Mesendoderm (in vitro differentiated cells): ENCODE results near the gene BICDL1.
A peak's percentile ranks its signal among the peaks of the same experiment; 100 is the strongest.

Experiments used
- DNase-seq: peaks from one replicate; pipeline ENCODE4 v3.0.0; 2013
- H2AK5ac ChIP-seq: 2 replicates; pipeline ENCODE4 v1.6.1; 2013; ENCODE audit warnings: low read length, inconsistent platforms
- H2BK120ac ChIP-seq: 2 replicates; pipeline ENCODE4 v1.6.1; 2013; ENCODE audit warnings: low read depth, mild to moderate bottlenecking, low read length, moderate library complexity, mixed read lengths
- H2BK15ac ChIP-seq: replicated peaks from 2 replicates; pipeline ENCODE4 v1.6.1; 2013; ENCODE audit warnings: low read depth, mild to moderate bottlenecking, moderate library complexity
- H2BK5ac ChIP-seq: 2 replicates; pipeline ENCODE4 v1.6.1; 2013; ENCODE audit warnings: low read length, inconsistent platforms
- H3K18ac ChIP-seq: 2 replicates; pipeline ENCODE4 v1.6.1; 2013; ENCODE audit warnings: mild to moderate bottlenecking, low read length, mixed read lengths
- H3K23ac ChIP-seq: one replicate; pipeline ENCODE4 v1.6.1; 2013; ENCODE audit warnings: low read length
- H3K27ac ChIP-seq: 2 replicates; pipeline ENCODE4 v1.5.1; 2013; ENCODE audit warnings: low read depth, mild to moderate bottlenecking, inconsistent platforms, low read length, moderate library complexity
- H3K27me3 ChIP-seq: 2 replicates; pipeline ENCODE4 v1.6.1; 2013; ENCODE audit warnings: low read length, control low read depth, mild to moderate bottlenecking, inconsistent platforms; ENCODE audit not compliant: insufficient read depth, poor library complexity
- H3K36me3 ChIP-seq: 2 replicates; pipeline ENCODE4 v1.6.1; 2013; ENCODE audit warnings: low read length, inconsistent platforms; ENCODE audit not compliant: control insufficient read depth, insufficient read depth
- H3K4ac ChIP-seq: one replicate; pipeline ENCODE4 v1.6.1; 2013; ENCODE audit warnings: low read depth, mild to moderate bottlenecking, low read length, moderate library complexity
- H3K4me1 ChIP-seq: 2 replicates; pipeline ENCODE4 v1.6.1; 2013; ENCODE audit warnings: low read depth, low read length, inconsistent platforms; ENCODE audit not compliant: control insufficient read depth
- H3K4me2 ChIP-seq: 2 replicates; pipeline ENCODE4 v1.6.1; 2013; ENCODE audit warnings: low read length
- H3K4me3 ChIP-seq: 2 replicates; pipeline ENCODE4 v1.5.1; 2013; ENCODE audit warnings: mild to moderate bottlenecking, low read length
- H3K56ac ChIP-seq: one replicate; pipeline ENCODE4 v1.6.1; 2013; ENCODE audit warnings: low read length
- H3K79me1 ChIP-seq: 2 replicates; pipeline ENCODE4 v1.6.1; 2013; ENCODE audit warnings: low read length, inconsistent platforms
- H3K79me2 ChIP-seq: 2 replicates; pipeline ENCODE4 v1.6.1; 2013; ENCODE audit warnings: mild to moderate bottlenecking, low read length; ENCODE audit not compliant: control insufficient read depth, insufficient read depth
- H3K9ac ChIP-seq: 2 replicates; pipeline ENCODE4 v1.6.1; 2013; ENCODE audit warnings: low read length, inconsistent platforms
- H4K5ac ChIP-seq: one replicate; pipeline ENCODE4 v1.6.1; 2013; ENCODE audit warnings: low read length
- H4K8ac ChIP-seq: one replicate; pipeline ENCODE4 v1.6.1; 2013; ENCODE audit warnings: low read depth, mild to moderate bottlenecking, control low read depth, low read length, moderate library complexity
- whole genome bisulfite sequencing: extraction: QIAGEN DNeasy Blood & Tissue Kit; methylation state at CpG from one replicate; pipeline ENCODE4 v1.1.7; 2013; ENCODE audit warnings: low lambda C conversion rate, missing lambda C conversion rate; ENCODE audit not compliant: insufficient coverage; ENCODE audit errors: extremely low coverage; 5-methylcytosine and 5-hydroxymethylcytosine counted together

BICDL1 gene

GRCh38 chr12:120072472-120073249 is 83.6 kb downstream of the BICDL1 start:
- Histone ChIP-seq H3K4me2 (no peak overlapping the region), H3K4me3 (no peak overlapping the region), H3K4ac (no peak overlapping the region), H2AK5ac (no peak overlapping the region), H2BK5ac (no peak overlapping the region), H3K36me3 (no peaks in the 10 kb centered on the region), H3K18ac (no peak overlapping the region), H4K8ac (no peak overlapping the region), H3K56ac (no peak overlapping the region), H3K9ac (no peak overlapping the region), H3K27ac (no peak overlapping the region), H4K5ac (no peak overlapping the region), H2BK120ac (no peak overlapping the region), H3K4me1 (no peaks in the 10 kb centered on the region), H3K27me3 (no peaks in the 10 kb centered on the region), H2BK15ac (no peak overlapping the region), H3K23ac (no peak overlapping the region), H3K79me1 (no peaks in the 10 kb centered on the region), H3K79me2 (no peaks in the 10 kb centered on the region)
- no peak for DNase-seq
- no CpG with 5 or more reads among the region's 18 CpGs for WGBS

- H3K4me1 ChIP-seq = no peaks in the 10 kb centered on the region
These were observed 86.1 kb downstream of the BICDL1 start for GRCh38 chr12:120075034-120075616.

GRCh38 chr12:120076651-120077050 is 87.6 kb downstream of the BICDL1 start:
- Histone ChIP-seq H3K23ac (no peak overlapping the region), H2BK15ac (no peak overlapping the region), H4K8ac (no peak overlapping the region), H3K4me1 (no peaks in the 10 kb centered on the region), H4K5ac (no peak overlapping the region), H2BK120ac (no peak overlapping the region), H3K79me1 (no peaks in the 10 kb centered on the region), H3K9ac (no peak overlapping the region), H3K27me3 (no peaks in the 10 kb centered on the region), H3K36me3 (no peaks in the 10 kb centered on the region), H3K4me3 (no peak overlapping the region), H2BK5ac (no peak overlapping the region), H3K56ac (no peak overlapping the region), H3K18ac (no peak overlapping the region), H3K79me2 (no peaks in the 10 kb centered on the region), H3K27ac (no peak overlapping the region), H3K4ac (no peak overlapping the region), H2AK5ac (no peak overlapping the region), H3K4me2 (no peak overlapping the region)
- DNase-seq = no peak
- no CpG with 5 or more reads among the region's 6 CpGs for WGBS

More at GRCh38 chr12:120075034-120075616, 86.1 kb downstream of the BICDL1 start:
- Histone ChIP-seq H4K5ac (no peak overlapping the region), H3K79me1 (no peaks in the 10 kb centered on the region), H2BK120ac (no peak overlapping the region), H3K27me3 (no peaks in the 10 kb centered on the region), H3K23ac (no peak overlapping the region), H3K9ac (no peak overlapping the region), H3K56ac (no peak overlapping the region), H2BK5ac (no peak overlapping the region), H2AK5ac (no peak overlapping the region), H3K36me3 (no peaks in the 10 kb centered on the region), H3K4me2 (no peak overlapping the region), H3K4ac (no peak overlapping the region), H3K79me2 (no peaks in the 10 kb centered on the region), H4K8ac (no peak overlapping the region), H3K4me3 (no peak overlapping the region), H3K18ac (no peak overlapping the region), H3K27ac (no peak overlapping the region), H2BK15ac (no peak overlapping the region)
- DNase-seq = no peak
- WGBS = no CpG with 5 or more reads among the region's 7 CpGs

- Histone ChIP-seq H3K18ac (no peak overlapping the region), H3K23ac (no peak overlapping the region), H3K79me1 (no peaks in the 10 kb centered on the region), H3K27ac (no peak overlapping the region), H3K4ac (no peak overlapping the region), H2BK120ac (no peak overlapping the region), H4K5ac (no peak overlapping the region), H3K79me2 (no peaks in the 10 kb centered on the region), H3K4me3 (no peak overlapping the region), H3K56ac (no peak overlapping the region), H4K8ac (no peak overlapping the region), H2BK5ac (no peak overlapping the region), H3K36me3 (no peaks in the 10 kb centered on the region), H3K27me3 (no peaks in the 10 kb centered on the region), H3K4me2 (no peak overlapping the region), H2AK5ac (no peak overlapping the region), H3K9ac (no peak overlapping the region), H3K4me1 (no peaks in the 10 kb centered on the region), H2BK15ac (no peak overlapping the region)
- WGBS = no CpG with 5 or more reads among the region's 6 CpGs
- no peak for DNase-seq
These were observed 88.2 kb downstream of the BICDL1 start for GRCh38 chr12:120077260-120077659.

DNA sequence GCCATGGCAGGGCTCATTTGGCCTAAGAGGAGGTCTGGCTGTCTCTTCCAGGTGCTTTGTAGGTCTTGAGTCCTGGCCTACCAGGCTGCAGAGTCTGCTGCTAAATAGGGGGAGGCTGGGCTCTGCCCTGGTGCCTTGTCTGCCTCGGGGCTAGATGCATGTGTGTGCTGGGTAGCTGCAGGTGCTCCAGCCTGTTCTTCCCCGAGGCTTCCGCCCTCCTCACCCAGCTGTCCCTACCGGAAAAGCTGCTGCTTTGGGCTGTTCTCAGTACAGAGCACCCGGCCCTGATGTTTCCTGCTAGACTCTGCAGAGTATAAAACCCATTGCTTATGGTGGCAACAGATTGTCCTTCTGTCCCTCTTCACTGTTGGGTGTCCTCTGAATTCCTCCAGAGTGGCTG is 89.8 kb downstream of the BICDL1 start:
- WGBS = no CpG with 5 or more reads among the region's 5 CpGs
- no peak overlapping the region for H3K4me2 ChIP-seq

More for the DNA sequence above, 89.8 kb downstream of the BICDL1 start:
- no peak overlapping the region for H4K8ac ChIP-seq
- no peaks in the 10 kb centered on the region for H3K36me3 ChIP-seq
- H3K27ac ChIP-seq = no peak overlapping the region
- no peaks in the 10 kb centered on the region for H3K27me3 ChIP-seq
- DNase-seq = no peak
- no peak overlapping the region for H3K4ac ChIP-seq
- no peak overlapping the region for H3K4me3 ChIP-seq
- H3K18ac ChIP-seq = no peak overlapping the region
- H2BK15ac ChIP-seq = no peak overlapping the region
- H2AK5ac ChIP-seq = no peak overlapping the region
- H4K5ac ChIP-seq = no peak overlapping the region
- no peaks in the 10 kb centered on the region for H3K79me2 ChIP-seq
- H2BK5ac ChIP-seq = no peak overlapping the region
- H2BK120ac ChIP-seq = no peak overlapping the region
- no peak overlapping the region for H3K56ac ChIP-seq
- H3K4me1 ChIP-seq = no peaks in the 10 kb centered on the region
- H3K23ac ChIP-seq = peak overlapping the region; percentile 19
- no peak overlapping the region for H3K9ac ChIP-seq
- H3K79me1 ChIP-seq = no peaks in the 10 kb centered on the region
